IMR-90 (cell line): ENCODE data around the gene LIG1. TPM values are rescaled to one million over a fixed set of nuclear protein-coding genes. Genes with fewer than 3 reads are reported as not detected.

Source experiments
- ATAC-seq: fragments of 200-7000 bp; cut with Tn5 transposase; 2 replicates; pipeline ENCODE4 v1.9.1; 2020; ENCODE audit warnings: low read depth, mild to moderate bottlenecking, moderate library complexity
- BruUV-seq: library from RNA; stranded (reverse); fragments of 400-500 nt; replicated peaks from 2 replicates; lab custom pipeline; 2021; lab: Mats Ljungman, UMichigan
- CTCF ChIA-PET: fragments of 300-600 bp; formaldehyde crosslinking; extraction: SDS; loops from one replicate; lab custom pipeline; 2021; ENCODE audit warnings: antibody characterized with exemption; lab: Yijun Ruan, JAX
- POLR2A ChIA-PET: fragments of 300-600 bp; sonication (Branson Sonifier 250); formaldehyde crosslinking; loops from one replicate; lab custom pipeline; 2022; ENCODE audit warnings: antibody characterized with exemption; ENCODE audit not compliant: unreplicated experiment; lab: Charles Lee
- DNase-seq: peaks from one replicate; pipeline ENCODE4 v3.0.0; 2013
- H2AFZ ChIP-seq: replicated peaks from 2 replicates; pipeline ENCODE3; 2013; ENCODE audit warnings: low read length, mild to moderate bottlenecking; ENCODE audit not compliant: poor library complexity
- H2AK5ac ChIP-seq: 2 replicates; pipeline ENCODE4 v1.6.1; 2013; ENCODE audit warnings: low read depth, low read length, inconsistent platforms
- H2AK9ac ChIP-seq: replicated peaks from 2 replicates; pipeline ENCODE3; 2013; ENCODE audit warnings: mild to moderate bottlenecking, low read depth, low read length, moderate library complexity; ENCODE audit not compliant: poor library complexity
- H2BK120ac ChIP-seq: 2 replicates; pipeline ENCODE4 v1.6.1; 2013; ENCODE audit warnings: low read depth, low read length, inconsistent platforms
- H2BK15ac ChIP-seq: 3 replicates; pipeline ENCODE4 v1.6.1; 2013; ENCODE audit warnings: low read depth, low read length, inconsistent platforms
- H2BK20ac ChIP-seq: 2 replicates; pipeline ENCODE4 v1.6.1; 2013; ENCODE audit warnings: low read depth, mild to moderate bottlenecking, inconsistent platforms, low read length, moderate library complexity
- H2BK5ac ChIP-seq: 2 replicates; pipeline ENCODE4 v1.6.1; 2013; ENCODE audit warnings: mild to moderate bottlenecking, low read depth, low read length, inconsistent platforms; ENCODE audit not compliant: poor library complexity, severe bottlenecking
- H3K14ac ChIP-seq: replicated peaks from 2 replicates; pipeline ENCODE4 v1.6.1; 2013; ENCODE audit warnings: low read depth, low read length, inconsistent platforms
- H3K18ac ChIP-seq: 2 replicates; pipeline ENCODE4 v1.6.1; 2013; ENCODE audit warnings: low read depth, low read length, control low read depth
- H3K23ac ChIP-seq: 2 replicates; pipeline ENCODE4 v1.6.1; 2013; ENCODE audit warnings: low read depth, low read length, inconsistent platforms
- H3K27ac ChIP-seq: 2 replicates; pipeline ENCODE4 v1.5.1; 2013; ENCODE audit warnings: mild to moderate bottlenecking, control low read depth, low read length; ENCODE audit not compliant: insufficient read depth
- H3K27me3 ChIP-seq: 2 replicates; pipeline ENCODE4 v1.6.1; 2013; ENCODE audit warnings: low read length; ENCODE audit not compliant: control insufficient read depth, insufficient read depth
- H3K36me3 ChIP-seq: 2 replicates; pipeline ENCODE4 v1.6.1; 2013; ENCODE audit warnings: low read length, mixed read lengths; ENCODE audit not compliant: control insufficient read depth, insufficient read depth
- H3K4ac ChIP-seq: 2 replicates; pipeline ENCODE4 v1.6.1; 2013; ENCODE audit warnings: low read depth, low read length, inconsistent platforms
- H3K4me1 ChIP-seq: 2 replicates; pipeline ENCODE4 v1.6.1; 2013; ENCODE audit warnings: low read length, mixed read lengths; ENCODE audit not compliant: control insufficient read depth, insufficient read depth
- H3K4me2 ChIP-seq: 2 replicates; pipeline ENCODE4 v1.6.1; 2013; ENCODE audit warnings: low read depth, mild to moderate bottlenecking, control low read depth, low read length, moderate library complexity
- H3K4me3 ChIP-seq: 2 replicates; pipeline ENCODE4 v1.5.1; 2013; ENCODE audit warnings: low read depth, mild to moderate bottlenecking, control low read depth, low read length, moderate library complexity; ENCODE audit not compliant: insufficient read depth
- H3K56ac ChIP-seq: 2 replicates; pipeline ENCODE4 v1.6.1; 2013; ENCODE audit warnings: low read length, inconsistent platforms; ENCODE audit not compliant: insufficient read depth; ENCODE audit errors: extremely low read depth
- H3K79me1 ChIP-seq, 2 experiments: 2 replicates each; pipeline ENCODE4 v1.6.1; 2013; ENCODE audit warnings: low read length in 2 of 2, inconsistent platforms in 1 of 2, low read depth in 1 of 2
- H3K9ac ChIP-seq: 2 replicates; pipeline ENCODE4 v1.6.1; 2013; ENCODE audit warnings: low read depth, low read length, control low read depth
- H3K9me1 ChIP-seq: 2 replicates; pipeline ENCODE4 v1.6.1; 2013; ENCODE audit warnings: low read length, inconsistent platforms; ENCODE audit not compliant: insufficient read depth
- H3K9me3 ChIP-seq: 2 replicates; pipeline ENCODE4 v1.6.1; 2013; ENCODE audit warnings: low read length; ENCODE audit not compliant: control insufficient read depth, insufficient read depth
- H4K20me1 ChIP-seq: 2 replicates; pipeline ENCODE4 v1.6.1; 2013; ENCODE audit warnings: low read length, inconsistent platforms; ENCODE audit not compliant: insufficient read depth
- H4K5ac ChIP-seq: 2 replicates; pipeline ENCODE4 v1.6.1; 2013; ENCODE audit warnings: mild to moderate bottlenecking, low read depth, low read length, control low read depth
- H4K8ac ChIP-seq, 2 experiments: 2 replicates each; pipeline ENCODE4 v1.6.1; 2013; ENCODE audit warnings: low read depth in 2 of 2, low read length in 2 of 2, control low read depth in 1 of 2, inconsistent platforms in 1 of 2
- H4K91ac ChIP-seq: 2 replicates; pipeline ENCODE4 v1.6.1; 2013; ENCODE audit warnings: low read depth, low read length, inconsistent platforms; ENCODE audit not compliant: insufficient read depth
- BHLHE40 ChIP-seq: fragments of 150-350 bp; IDR thresholded peaks from 2 replicates; pipeline ENCODE4 v1.6.1; 2016; ENCODE audit warnings: mild to moderate bottlenecking, low read depth, low read length
- CEBPB ChIP-seq: IDR thresholded peaks from 2 replicates; pipeline ENCODE4 v1.6.1; 2012; ENCODE audit warnings: low read depth, low read length, improper control_type of control experiment
- CHD1 ChIP-seq: IDR thresholded peaks from 2 replicates; pipeline ENCODE4 v1.6.1; 2012; ENCODE audit warnings: low read depth, low read length, improper control_type of control experiment
- CTCF ChIP-seq: conservative IDR thresholded peaks from 2 replicates; pipeline ENCODE4 v1.5.1; 2012; ENCODE audit warnings: mild to moderate bottlenecking, low read depth, low read length, improper control_type of control experiment
- ELK1 ChIP-seq: fragments of 150-350 bp; IDR thresholded peaks from 2 replicates; pipeline ENCODE4 v1.6.1; 2016; ENCODE audit warnings: low read depth, mild to moderate bottlenecking, low read length, moderate library complexity, borderline replicate concordance
- FOS ChIP-seq: fragments of 150-350 bp; IDR thresholded peaks from 2 replicates; pipeline ENCODE4 v1.6.1; 2016; ENCODE audit warnings: low read depth, low read length
- MAFK ChIP-seq: IDR thresholded peaks from 2 replicates; pipeline ENCODE4 v1.6.1; 2012; ENCODE audit warnings: low read depth, low read length, improper control_type of control experiment
- MAZ ChIP-seq: IDR thresholded peaks from 2 replicates; pipeline ENCODE4 v1.6.1; 2012; ENCODE audit warnings: low read depth, mild to moderate bottlenecking, low read length, improper control_type of control experiment, moderate library complexity, borderline replicate concordance
- MXI1 ChIP-seq: IDR thresholded peaks from 2 replicates; pipeline ENCODE4 v1.6.1; 2012; ENCODE audit warnings: low read depth, mild to moderate bottlenecking, low read length, moderate library complexity, borderline replicate concordance
- NFE2L2 ChIP-seq: fragments of 150-350 bp; IDR thresholded peaks from 2 replicates; pipeline ENCODE4 v1.6.1; 2016; ENCODE audit warnings: low read depth, mild to moderate bottlenecking, low read length
- POLR2A ChIP-seq: IDR thresholded peaks from 2 replicates; pipeline ENCODE4 v1.6.1; 2012; ENCODE audit warnings: mild to moderate bottlenecking, low read depth, low read length
- RAD21 ChIP-seq: IDR thresholded peaks from 2 replicates; pipeline ENCODE4 v1.6.1; 2012; ENCODE audit warnings: low read length, improper control_type of control experiment
- RCOR1 ChIP-seq: IDR thresholded peaks from 2 replicates; pipeline ENCODE4 v1.6.1; 2012; ENCODE audit warnings: mild to moderate bottlenecking, low read length, improper control_type of control experiment; ENCODE audit not compliant: insufficient replicate concordance
- RFX5 ChIP-seq: IDR thresholded peaks from 2 replicates; pipeline ENCODE4 v1.8.0; 2012; ENCODE audit warnings: low read depth, mild to moderate bottlenecking, low read length, moderate library complexity
- SMC3 ChIP-seq: fragments of 150-350 bp; IDR thresholded peaks from 2 replicates; pipeline ENCODE4 v1.6.1; 2016; ENCODE audit warnings: low read depth, mild to moderate bottlenecking, antibody characterized with exemption, low read length, moderate library complexity
- USF2 ChIP-seq: fragments of 150-350 bp; IDR thresholded peaks from 2 replicates; pipeline ENCODE4 v1.6.1; 2017; ENCODE audit warnings: mild to moderate bottlenecking, antibody characterized with exemption, low read length, low read depth
- WGBS, 2 experiments: methylation state at CpG; one replicate each; pipeline versions ENCODE4 v1.1.5 to v1.1.7; 2013; ENCODE audit warnings: missing lambda C conversion rate in 2 of 2; ENCODE audit not compliant: insufficient read length in 1 of 2; ENCODE audit errors: extremely low coverage in 2 of 2; 5-methylcytosine and 5-hydroxymethylcytosine counted together
- dilution Hi-C: fragments of 300-500 bp; cut with HindIII; formaldehyde crosslinking; loops from one replicate; pipeline ENCODE4 v1.14.3; 2018; ENCODE audit warnings: low sequenced_read_pairs; ENCODE audit not compliant: unreplicated experiment
- in situ Hi-C: fragments of 300-500 bp; cut with MboI; formaldehyde crosslinking; loops from 3 replicates; pipeline ENCODE4 v1.14.3; 2019; ENCODE audit warnings: low sequenced_read_pairs, inconsistent platforms, mixed read lengths
- intact Hi-C: fragments of 100-400 bp; cut with micrococcal nuclease; formaldehyde crosslinking; loops from 2 replicates; pipeline ENCODE4 v1.10.0; 2022
- polyA plus RNA-seq, 3 experiments: library from polyadenylated mRNA; depleted of rRNA; stranded (reverse); fragments of >200 nt; gene quantifications; 2 replicates each; pipeline ENCODE4 v1.2.3, GENCODE V29; 2012; ENCODE audit warnings: low replicate concordance in 1 of 3
- total RNA-seq: library from RNA; depleted of rRNA; stranded (reverse); fragments of >200 nt; gene quantifications from 2 replicates; pipeline ENCODE4 v1.2.3, GENCODE V29; 2012

The LIG1 gene
- total and polyA plus RNA-seq, 2 of the 4 experiments (the other 2 are of a cell fraction): 24.9 to 34.0 TPM

- no peak overlapping the region for H2AK5ac ChIP-seq
- no peak overlapping the region for H3K14ac ChIP-seq
- no peak overlapping the region for H2AFZ ChIP-seq
- H3K4me3 ChIP-seq: no peak overlapping the region
- H2BK15ac ChIP-seq: no peak overlapping the region
- no peak for TF ChIP-seq RAD21
- TF ChIP-seq BHLHE40: no peak
- no peak for TF ChIP-seq CHD1
- TF ChIP-seq CTCF: no peak
- TF ChIP-seq SMC3: no peak
- no peak for TF ChIP-seq MAFK
- TF ChIP-seq MXI1: no peak
- no peak for TF ChIP-seq FOS
- no peak for TF ChIP-seq CEBPB
- no peak for TF ChIP-seq NFE2L2
- TF ChIP-seq MAZ: no peak
- no peak for TF ChIP-seq ELK1
- no peak for TF ChIP-seq USF2
- no peak for TF ChIP-seq RCOR1
- TF ChIP-seq POLR2A: no peak
- TF ChIP-seq RFX5: no peak
- no peaks in the 10 kb centered on the region for H3K9me3 ChIP-seq
- H3K27me3 ChIP-seq: no peaks in the 10 kb centered on the region
- ChIA-PET POLR2A (no interaction called here), CTCF (no interaction called here)
- no peaks in the 10 kb centered on the region for H4K20me1 ChIP-seq
- no TSS peak for BruUV-seq
- no peaks in the 10 kb centered on the region for H3K79me1 ChIP-seq
- H4K5ac ChIP-seq: no peak overlapping the region
- no peak overlapping the region for H2BK5ac ChIP-seq
- H3K4ac ChIP-seq: no peak overlapping the region
- H2BK120ac ChIP-seq: no peak overlapping the region
- no peak overlapping the region for H3K56ac ChIP-seq
- dilution Hi-C loops (no loop called here), intact Hi-C loops (no loop called here), in situ Hi-C loops (no loop called here)
- no peaks in the 10 kb centered on the region for H3K9me1 ChIP-seq
- no peaks in the 10 kb centered on the region for H3K4me1 ChIP-seq
- no peak overlapping the region for H4K91ac ChIP-seq
- H3K23ac ChIP-seq: no peak overlapping the region
- no peak for ATAC-seq
- H3K9ac ChIP-seq: no peak overlapping the region
- DNase-seq: no peak
- H3K4me2 ChIP-seq: no peak overlapping the region
- 100% methylated on average over 3 of the region's 9 CpGs; no CpG with 5 or more reads in 1 of the 2 experiments for WGBS, 2 experiments
- no peak overlapping the region for H4K8ac ChIP-seq
- H3K27ac ChIP-seq: no peak overlapping the region
- H2BK20ac ChIP-seq: no peak overlapping the region
- no peak overlapping the region for H2AK9ac ChIP-seq
- H3K36me3 ChIP-seq: peaks cover 5% of the 10 kb centered on the region; the same call in 1 of the 2 replicates
- no peak overlapping the region for H3K18ac ChIP-seq
Measured at GRCh38 chr19:48148576-48148975, 21.6 kb downstream of the LIG1 start.
